H1 (cell line): ENCODE measurements around the gene NAT8L. TPM values are rescaled to one million over a fixed set of nuclear protein-coding genes. Genes with fewer than 3 reads are reported as not detected.

Source experiments
- ATF3 ChIP-seq: IDR thresholded peaks from 2 replicates; pipeline ENCODE4 v1.6.1; 2011; ENCODE audit warnings: low read depth, mild to moderate bottlenecking, low read length; ENCODE audit not compliant: insufficient read depth
- CHD1 ChIP-seq: IDR thresholded peaks from 2 replicates; pipeline ENCODE4 v1.6.1; 2012; ENCODE audit warnings: low read depth, low read length, improper control_type of control experiment
- CREB1 ChIP-seq: IDR thresholded peaks from 2 replicates; pipeline ENCODE4 v1.6.1; 2012; ENCODE audit warnings: inconsistent platforms
- EZH2 ChIP-seq: fragments of 200-600 bp; sonication (generic); IDR thresholded peaks from 2 replicates; pipeline ENCODE4 v1.7.1; 2012; ENCODE audit warnings: low read depth, mild to moderate bottlenecking, moderate library complexity, low read length, inconsistent platforms; ENCODE audit not compliant: severe bottlenecking
- KDM4A ChIP-seq: IDR thresholded peaks from one replicate; pipeline ENCODE4 v1.7.1; 2012; ENCODE audit warnings: low read depth, mild to moderate bottlenecking, moderate library complexity, low read length, inconsistent platforms; ENCODE audit not compliant: severe bottlenecking
- KDM5A ChIP-seq: fragments of 200-600 bp; IDR thresholded peaks from 2 replicates; pipeline ENCODE4 v1.7.1; 2012; ENCODE audit warnings: mild to moderate bottlenecking, low read length, inconsistent platforms, mixed read lengths
- SRF ChIP-seq: IDR thresholded peaks from 2 replicates; pipeline ENCODE4 v1.6.1; 2011; ENCODE audit warnings: mild to moderate bottlenecking, low read depth, low read length, moderate library complexity
- polyA plus RNA-seq, 7 experiments: library from polyadenylated mRNA; depleted of rRNA in 3 of 7; stranded (reverse) in 5 of 7; unstranded in 2 of 7; fragments of >200 nt in 5 of 7; fragments of 200-250 nt in 2 of 7; gene quantifications; 1 replicate in 5 of 7; 2 replicates in 1 of 7; 4 replicates in 1 of 7; pipeline versions ENCODE4 v1.2.1 to v1.2.3, GENCODE V29; 2011 to 2013; ENCODE audit warnings: missing spikeins in 2 of 7, mixed read lengths in 2 of 7
- total RNA-seq: library from RNA; stranded (reverse); fragmentation: NEBNext Ultra II Directional; extraction: Animal tissue kit (Norgen Biotek cat#: 25700); gene quantifications from 2 replicates; pipeline ENCODE4 v1.2.1, GENCODE V29; 2021
- TF ChIP-seq, protein P1 (sequence below): fragments of 300-600 bp; sonication (generic); IDR thresholded peaks from 2 replicates; pipeline ENCODE4 v1.7.1; 2012; ENCODE audit warnings: low read length, moderate library complexity, mild to moderate bottlenecking, inconsistent platforms; ENCODE audit not compliant: insufficient replicate concordance
- TF ChIP-seq, protein P2 (sequence below), 3 experiments: IDR thresholded peaks; 1 replicate in 2 of 3; 2 replicates in 1 of 3; pipeline versions ENCODE4 v1.5.1 to v1.6.1; 2011; ENCODE audit warnings: low read length in 3 of 3, mild to moderate bottlenecking in 3 of 3, inconsistent platforms in 2 of 3, low read depth in 1 of 3, moderate library complexity in 1 of 3; ENCODE audit not compliant: insufficient read depth in 1 of 3; ENCODE audit errors: control extremely low read depth in 1 of 3

Gene NAT8L
- total and polyA plus RNA-seq, 2 of the 8 experiments (the other 6 are each of a cell fraction or from before 2014, with no cell fraction given) = 10.8 TPM

DNA sequence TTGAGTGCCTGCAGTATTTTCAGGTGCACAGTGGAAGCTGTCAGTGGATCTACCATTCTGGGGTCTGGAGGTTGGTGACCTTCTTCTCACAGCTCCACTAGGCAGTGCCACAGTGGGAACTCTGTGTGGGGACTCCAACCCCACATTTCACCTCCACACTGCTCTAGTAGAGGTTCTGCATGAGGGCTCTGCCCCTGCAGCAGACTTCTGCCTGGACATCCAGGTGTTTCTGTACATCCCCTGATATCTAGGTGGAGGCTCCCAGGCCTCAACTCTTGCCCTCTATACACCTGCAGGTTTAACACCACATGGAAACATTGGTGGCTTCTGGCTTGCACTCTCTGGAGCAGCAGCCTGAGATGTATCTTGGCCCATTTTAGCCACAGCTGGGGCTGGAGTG lies 33.3 kb upstream of the NAT8L start (continued):
- TF ChIP-seq, protein P1, sequence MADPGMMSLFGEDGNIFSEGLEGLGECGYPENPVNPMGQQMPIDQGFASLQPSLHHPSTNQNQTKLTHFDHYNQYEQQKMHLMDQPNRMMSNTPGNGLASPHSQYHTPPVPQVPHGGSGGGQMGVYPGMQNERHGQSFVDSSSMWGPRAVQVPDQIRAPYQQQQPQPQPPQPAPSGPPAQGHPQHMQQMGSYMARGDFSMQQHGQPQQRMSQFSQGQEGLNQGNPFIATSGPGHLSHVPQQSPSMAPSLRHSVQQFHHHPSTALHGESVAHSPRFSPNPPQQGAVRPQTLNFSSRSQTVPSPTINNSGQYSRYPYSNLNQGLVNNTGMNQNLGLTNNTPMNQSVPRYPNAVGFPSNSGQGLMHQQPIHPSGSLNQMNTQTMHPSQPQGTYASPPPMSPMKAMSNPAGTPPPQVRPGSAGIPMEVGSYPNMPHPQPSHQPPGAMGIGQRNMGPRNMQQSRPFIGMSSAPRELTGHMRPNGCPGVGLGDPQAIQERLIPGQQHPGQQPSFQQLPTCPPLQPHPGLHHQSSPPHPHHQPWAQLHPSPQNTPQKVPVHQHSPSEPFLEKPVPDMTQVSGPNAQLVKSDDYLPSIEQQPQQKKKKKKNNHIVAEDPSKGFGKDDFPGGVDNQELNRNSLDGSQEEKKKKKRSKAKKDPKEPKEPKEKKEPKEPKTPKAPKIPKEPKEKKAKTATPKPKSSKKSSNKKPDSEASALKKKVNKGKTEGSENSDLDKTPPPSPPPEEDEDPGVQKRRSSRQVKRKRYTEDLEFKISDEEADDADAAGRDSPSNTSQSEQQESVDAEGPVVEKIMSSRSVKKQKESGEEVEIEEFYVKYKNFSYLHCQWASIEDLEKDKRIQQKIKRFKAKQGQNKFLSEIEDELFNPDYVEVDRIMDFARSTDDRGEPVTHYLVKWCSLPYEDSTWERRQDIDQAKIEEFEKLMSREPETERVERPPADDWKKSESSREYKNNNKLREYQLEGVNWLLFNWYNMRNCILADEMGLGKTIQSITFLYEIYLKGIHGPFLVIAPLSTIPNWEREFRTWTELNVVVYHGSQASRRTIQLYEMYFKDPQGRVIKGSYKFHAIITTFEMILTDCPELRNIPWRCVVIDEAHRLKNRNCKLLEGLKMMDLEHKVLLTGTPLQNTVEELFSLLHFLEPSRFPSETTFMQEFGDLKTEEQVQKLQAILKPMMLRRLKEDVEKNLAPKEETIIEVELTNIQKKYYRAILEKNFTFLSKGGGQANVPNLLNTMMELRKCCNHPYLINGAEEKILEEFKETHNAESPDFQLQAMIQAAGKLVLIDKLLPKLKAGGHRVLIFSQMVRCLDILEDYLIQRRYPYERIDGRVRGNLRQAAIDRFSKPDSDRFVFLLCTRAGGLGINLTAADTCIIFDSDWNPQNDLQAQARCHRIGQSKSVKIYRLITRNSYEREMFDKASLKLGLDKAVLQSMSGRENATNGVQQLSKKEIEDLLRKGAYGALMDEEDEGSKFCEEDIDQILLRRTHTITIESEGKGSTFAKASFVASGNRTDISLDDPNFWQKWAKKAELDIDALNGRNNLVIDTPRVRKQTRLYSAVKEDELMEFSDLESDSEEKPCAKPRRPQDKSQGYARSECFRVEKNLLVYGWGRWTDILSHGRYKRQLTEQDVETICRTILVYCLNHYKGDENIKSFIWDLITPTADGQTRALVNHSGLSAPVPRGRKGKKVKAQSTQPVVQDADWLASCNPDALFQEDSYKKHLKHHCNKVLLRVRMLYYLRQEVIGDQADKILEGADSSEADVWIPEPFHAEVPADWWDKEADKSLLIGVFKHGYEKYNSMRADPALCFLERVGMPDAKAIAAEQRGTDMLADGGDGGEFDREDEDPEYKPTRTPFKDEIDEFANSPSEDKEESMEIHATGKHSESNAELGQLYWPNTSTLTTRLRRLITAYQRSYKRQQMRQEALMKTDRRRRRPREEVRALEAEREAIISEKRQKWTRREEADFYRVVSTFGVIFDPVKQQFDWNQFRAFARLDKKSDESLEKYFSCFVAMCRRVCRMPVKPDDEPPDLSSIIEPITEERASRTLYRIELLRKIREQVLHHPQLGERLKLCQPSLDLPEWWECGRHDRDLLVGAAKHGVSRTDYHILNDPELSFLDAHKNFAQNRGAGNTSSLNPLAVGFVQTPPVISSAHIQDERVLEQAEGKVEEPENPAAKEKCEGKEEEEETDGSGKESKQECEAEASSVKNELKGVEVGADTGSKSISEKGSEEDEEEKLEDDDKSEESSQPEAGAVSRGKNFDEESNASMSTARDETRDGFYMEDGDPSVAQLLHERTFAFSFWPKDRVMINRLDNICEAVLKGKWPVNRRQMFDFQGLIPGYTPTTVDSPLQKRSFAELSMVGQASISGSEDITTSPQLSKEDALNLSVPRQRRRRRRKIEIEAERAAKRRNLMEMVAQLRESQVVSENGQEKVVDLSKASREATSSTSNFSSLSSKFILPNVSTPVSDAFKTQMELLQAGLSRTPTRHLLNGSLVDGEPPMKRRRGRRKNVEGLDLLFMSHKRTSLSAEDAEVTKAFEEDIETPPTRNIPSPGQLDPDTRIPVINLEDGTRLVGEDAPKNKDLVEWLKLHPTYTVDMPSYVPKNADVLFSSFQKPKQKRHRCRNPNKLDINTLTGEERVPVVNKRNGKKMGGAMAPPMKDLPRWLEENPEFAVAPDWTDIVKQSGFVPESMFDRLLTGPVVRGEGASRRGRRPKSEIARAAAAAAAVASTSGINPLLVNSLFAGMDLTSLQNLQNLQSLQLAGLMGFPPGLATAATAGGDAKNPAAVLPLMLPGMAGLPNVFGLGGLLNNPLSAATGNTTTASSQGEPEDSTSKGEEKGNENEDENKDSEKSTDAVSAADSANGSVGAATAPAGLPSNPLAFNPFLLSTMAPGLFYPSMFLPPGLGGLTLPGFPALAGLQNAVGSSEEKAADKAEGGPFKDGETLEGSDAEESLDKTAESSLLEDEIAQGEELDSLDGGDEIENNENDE = no peak
- TF ChIP-seq EZH2 = no peak
- TF ChIP-seq CREB1 = no peak
- TF ChIP-seq KDM4A = no peak
- TF ChIP-seq ATF3 = no peak
- TF ChIP-seq, protein P2, sequence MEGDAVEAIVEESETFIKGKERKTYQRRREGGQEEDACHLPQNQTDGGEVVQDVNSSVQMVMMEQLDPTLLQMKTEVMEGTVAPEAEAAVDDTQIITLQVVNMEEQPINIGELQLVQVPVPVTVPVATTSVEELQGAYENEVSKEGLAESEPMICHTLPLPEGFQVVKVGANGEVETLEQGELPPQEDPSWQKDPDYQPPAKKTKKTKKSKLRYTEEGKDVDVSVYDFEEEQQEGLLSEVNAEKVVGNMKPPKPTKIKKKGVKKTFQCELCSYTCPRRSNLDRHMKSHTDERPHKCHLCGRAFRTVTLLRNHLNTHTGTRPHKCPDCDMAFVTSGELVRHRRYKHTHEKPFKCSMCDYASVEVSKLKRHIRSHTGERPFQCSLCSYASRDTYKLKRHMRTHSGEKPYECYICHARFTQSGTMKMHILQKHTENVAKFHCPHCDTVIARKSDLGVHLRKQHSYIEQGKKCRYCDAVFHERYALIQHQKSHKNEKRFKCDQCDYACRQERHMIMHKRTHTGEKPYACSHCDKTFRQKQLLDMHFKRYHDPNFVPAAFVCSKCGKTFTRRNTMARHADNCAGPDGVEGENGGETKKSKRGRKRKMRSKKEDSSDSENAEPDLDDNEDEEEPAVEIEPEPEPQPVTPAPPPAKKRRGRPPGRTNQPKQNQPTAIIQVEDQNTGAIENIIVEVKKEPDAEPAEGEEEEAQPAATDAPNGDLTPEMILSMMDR (IDR thresholded peaks at IDR 0.05; ENCODE audit: control extremely low read depth in 1 of 3, insufficient read depth in 1 of 3, low read depth in 1 of 3, low read length in 3 of 3) = no peak
- TF ChIP-seq CHD1 = no peak
- no peak for TF ChIP-seq KDM5A
- no peak for TF ChIP-seq SRF
